Measurements from ENCODE around the gene FBXL13.
A peak's percentile ranks its signal among the peaks of the same experiment; 100 is the strongest.

Gene FBXL13

DNA sequence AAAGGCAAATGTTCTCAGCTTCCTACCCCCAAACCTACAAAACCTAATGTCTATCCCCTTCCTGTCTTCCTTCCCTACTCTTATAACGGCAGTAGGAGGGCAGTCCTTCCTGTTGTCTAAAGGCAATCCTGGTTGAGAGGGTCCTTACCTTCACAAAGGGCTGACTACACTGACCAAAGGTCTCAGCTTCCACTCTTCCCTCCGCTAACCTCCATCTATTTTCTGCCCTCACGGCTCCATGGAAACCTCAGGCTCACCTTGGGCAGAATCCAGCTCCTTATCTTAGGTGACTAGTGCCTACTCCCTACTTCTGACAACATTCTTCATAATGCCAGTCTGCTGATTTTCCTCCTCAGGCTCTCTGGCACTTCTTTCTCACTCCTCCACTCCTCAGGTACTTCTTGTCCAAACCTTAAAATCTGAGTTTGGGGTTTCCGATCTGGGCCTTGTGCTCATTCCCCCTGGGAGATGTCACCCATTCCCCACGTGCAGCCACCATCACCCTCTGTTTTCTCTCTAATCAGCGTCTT is 542 bp downstream of the FBXL13 start:
- in situ Hi-C loops (cut with HindIII; ENCODE audit: low sequenced_read_pairs), result no loop called here
- H3K4me3 ChIP-seq (ENCODE audit: low read depth, low read length), result peak overlapping the region; percentile 86
- TF ChIP-seq, protein P1, sequence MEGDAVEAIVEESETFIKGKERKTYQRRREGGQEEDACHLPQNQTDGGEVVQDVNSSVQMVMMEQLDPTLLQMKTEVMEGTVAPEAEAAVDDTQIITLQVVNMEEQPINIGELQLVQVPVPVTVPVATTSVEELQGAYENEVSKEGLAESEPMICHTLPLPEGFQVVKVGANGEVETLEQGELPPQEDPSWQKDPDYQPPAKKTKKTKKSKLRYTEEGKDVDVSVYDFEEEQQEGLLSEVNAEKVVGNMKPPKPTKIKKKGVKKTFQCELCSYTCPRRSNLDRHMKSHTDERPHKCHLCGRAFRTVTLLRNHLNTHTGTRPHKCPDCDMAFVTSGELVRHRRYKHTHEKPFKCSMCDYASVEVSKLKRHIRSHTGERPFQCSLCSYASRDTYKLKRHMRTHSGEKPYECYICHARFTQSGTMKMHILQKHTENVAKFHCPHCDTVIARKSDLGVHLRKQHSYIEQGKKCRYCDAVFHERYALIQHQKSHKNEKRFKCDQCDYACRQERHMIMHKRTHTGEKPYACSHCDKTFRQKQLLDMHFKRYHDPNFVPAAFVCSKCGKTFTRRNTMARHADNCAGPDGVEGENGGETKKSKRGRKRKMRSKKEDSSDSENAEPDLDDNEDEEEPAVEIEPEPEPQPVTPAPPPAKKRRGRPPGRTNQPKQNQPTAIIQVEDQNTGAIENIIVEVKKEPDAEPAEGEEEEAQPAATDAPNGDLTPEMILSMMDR (IDR thresholded peaks at IDR 0.05; ENCODE audit: low read depth, low read length, missing control alignments), result no peak
- DNase-seq (ENCODE audit: low read depth), result no peak

DNA sequence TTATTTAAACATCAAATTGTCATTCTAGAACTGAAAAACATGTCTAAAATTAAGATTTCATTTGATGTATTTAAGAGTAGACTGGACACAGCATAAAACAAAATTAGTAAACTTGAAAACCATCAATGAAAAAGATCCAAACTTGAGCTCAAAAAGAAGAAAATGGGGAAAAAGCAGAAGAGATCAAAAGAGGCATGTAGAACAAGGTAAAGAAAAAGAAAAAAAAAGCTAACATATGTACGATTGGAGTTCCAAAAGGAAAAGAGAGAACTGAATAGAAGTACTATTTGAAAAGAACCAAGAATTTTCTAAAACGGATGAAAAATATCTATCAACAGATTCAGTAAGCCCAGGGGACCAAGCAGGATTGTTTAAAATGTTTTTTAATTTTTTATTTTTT is 3.6 kb downstream of the FBXL13 start:
- no peak for DNase-seq (ENCODE audit: low read depth)
- H3K4me3 ChIP-seq (ENCODE audit: low read depth, low read length), result no peak overlapping the region
- TF ChIP-seq, protein P1 (IDR thresholded peaks at IDR 0.05; ENCODE audit: low read depth, low read length, missing control alignments), result no peak
- in situ Hi-C loops (cut with HindIII; ENCODE audit: low sequenced_read_pairs), result no loop called here

DNA sequence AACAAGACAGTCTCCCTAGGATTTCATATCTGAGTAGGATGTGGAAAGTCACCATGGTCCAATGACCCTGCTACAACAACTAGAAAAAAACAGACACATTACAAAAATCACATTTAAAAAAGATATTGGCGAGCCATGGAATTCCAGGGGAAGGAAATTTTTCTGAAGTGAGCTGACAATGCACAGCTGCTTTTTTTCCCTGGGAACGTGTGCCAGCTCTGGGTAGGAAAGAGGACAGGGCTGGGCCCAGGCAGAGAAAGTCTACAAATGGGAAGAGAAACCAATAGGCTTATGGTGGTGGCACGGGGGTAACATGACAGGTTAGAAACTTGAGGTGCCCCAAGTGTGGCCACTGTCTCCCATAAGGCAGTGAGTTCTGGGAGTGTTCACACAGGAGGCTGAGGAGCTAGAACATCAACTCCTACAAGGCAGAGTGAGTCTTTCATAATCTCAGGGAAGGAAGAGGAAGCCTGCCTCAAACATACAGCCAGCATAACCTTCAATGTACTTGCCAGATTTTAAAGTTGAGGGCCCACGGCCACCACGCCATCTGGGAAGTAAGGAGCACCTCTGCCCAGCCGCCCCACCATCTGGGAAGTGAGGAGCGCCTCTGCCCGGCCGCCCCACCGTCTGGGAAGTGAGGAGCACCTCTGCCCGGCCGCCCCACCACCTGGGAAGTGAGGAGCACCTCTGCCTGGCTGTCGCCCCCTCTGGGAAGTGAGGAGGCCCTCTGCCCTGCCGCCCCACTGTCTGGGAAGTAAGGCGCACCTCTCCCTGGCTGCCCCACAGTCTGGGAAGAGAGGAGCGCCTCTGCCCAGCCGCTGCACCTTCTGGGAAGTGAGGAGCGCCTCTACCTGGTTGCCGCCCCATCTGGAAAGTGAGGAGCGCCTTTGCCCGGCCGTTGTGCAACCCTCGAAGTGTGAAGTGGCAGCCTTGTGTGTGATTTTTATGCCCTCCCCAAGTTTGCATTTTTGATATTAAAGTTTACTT is 5.9 kb downstream of the FBXL13 start:
- in situ Hi-C loops (cut with HindIII; ENCODE audit: low sequenced_read_pairs), result no loop called here
- no peak for DNase-seq (ENCODE audit: low read depth)
- TF ChIP-seq, protein P1 (IDR thresholded peaks at IDR 0.05; ENCODE audit: low read depth, low read length, missing control alignments), result no peak
- H3K4me3 ChIP-seq (ENCODE audit: low read depth, low read length), result no peak overlapping the region

DNA sequence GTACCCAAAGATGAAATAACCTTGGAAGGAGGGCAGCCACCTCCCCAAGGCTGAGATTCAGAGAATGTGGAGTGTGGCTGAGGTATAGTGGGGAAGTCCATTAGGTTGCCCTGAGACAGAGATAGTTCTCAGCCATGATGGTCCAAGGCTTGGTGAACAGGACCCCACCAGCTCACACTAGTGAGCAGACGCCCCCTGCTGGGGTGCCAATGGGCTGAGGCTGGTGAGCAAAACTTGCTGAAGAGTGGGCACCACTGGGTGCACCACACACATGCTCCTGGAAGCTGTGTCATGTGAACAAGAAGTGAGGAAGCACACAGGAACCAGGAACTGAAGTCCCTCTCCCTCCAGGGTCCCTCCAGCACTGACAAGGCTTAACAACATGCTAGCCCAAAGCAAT is 8.9 kb downstream of the FBXL13 start:
- in situ Hi-C loops (cut with HindIII; ENCODE audit: low sequenced_read_pairs), result no loop called here
- no peak overlapping the region for H3K4me3 ChIP-seq (ENCODE audit: low read depth, low read length)
- DNase-seq (ENCODE audit: low read depth), result no peak
- TF ChIP-seq, protein P1 (IDR thresholded peaks at IDR 0.05; ENCODE audit: low read depth, low read length, missing control alignments), result peak; percentile 39

DNA sequence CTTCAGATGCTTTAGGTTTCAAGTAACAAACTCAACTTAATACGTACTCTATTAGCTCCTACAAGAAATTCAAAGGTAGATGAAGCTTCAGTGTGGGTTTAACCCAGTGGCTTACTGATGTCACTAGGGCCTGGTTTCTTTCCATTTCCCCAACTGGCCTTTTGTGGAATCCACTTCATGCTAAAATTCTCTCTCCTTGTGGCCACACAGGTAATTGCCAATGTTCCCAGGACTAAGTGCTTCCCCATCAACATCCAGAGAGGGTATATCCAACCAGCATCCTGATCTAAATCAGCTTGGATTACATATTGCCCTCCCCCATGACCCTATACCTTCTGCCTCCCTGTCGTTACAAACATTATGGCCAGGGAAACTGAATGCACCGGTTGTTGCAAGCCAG is 10.7 kb downstream of the FBXL13 start:
- TF ChIP-seq, protein P1 (IDR thresholded peaks at IDR 0.05; ENCODE audit: low read depth, low read length, missing control alignments), result no peak
- in situ Hi-C loops (cut with HindIII; ENCODE audit: low sequenced_read_pairs), result no loop called here
- H3K4me3 ChIP-seq (ENCODE audit: low read depth, low read length), result no peak overlapping the region
- DNase-seq (ENCODE audit: low read depth), result no peak

DNA sequence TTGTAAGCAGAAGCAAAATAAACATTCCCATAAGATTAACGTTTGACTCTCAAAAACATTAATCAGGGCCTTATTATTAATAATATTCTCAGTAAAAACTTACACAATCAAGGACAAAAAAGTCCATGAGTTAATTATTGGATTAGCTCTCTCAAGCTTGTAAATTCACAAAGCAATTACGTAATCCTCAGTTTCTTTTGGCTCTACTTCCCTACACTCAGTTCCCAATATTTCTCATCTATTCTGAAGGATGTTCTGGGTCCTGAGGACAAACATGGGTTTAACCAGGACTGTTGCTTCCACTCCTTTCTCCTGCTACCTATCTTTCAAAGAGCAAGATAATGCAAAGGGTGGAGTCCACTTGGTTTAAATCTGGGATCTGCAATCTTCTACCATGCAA is 15.1 kb downstream of the FBXL13 start:
- no peak for DNase-seq (ENCODE audit: low read depth)
- no peak overlapping the region for H3K4me3 ChIP-seq (ENCODE audit: low read depth, low read length)
- TF ChIP-seq, protein P1 (IDR thresholded peaks at IDR 0.05; ENCODE audit: low read depth, low read length, missing control alignments), result no peak
- in situ Hi-C loops (cut with HindIII; ENCODE audit: low sequenced_read_pairs), result no loop called here
